Stimulated activated naive B cell treated with anti-CD40 and anti-IgM and Interleukin-4, amounts not matched to agents 10 μg/mL and 1 μg/mL and 100 μg/mL, for 72 hours (primary cell): ENCODE results near the gene PIK3CB.
"Not testable (repeated sequence)": the region's sequence is repeated elsewhere in the genome, so short reads cannot be mapped to it uniquely, and the experiment has no call there.

Experiments
- ATAC-seq, 2 donors: fragments of 150-1000 bp; cut with Tn5 transposase; replicated peaks; 2 replicates each; pipeline ENCODE4 v1.10.0; 2021; ENCODE audit warnings: moderate library complexity in 1 of 2
- DNase-seq: peaks from one replicate; pipeline ENCODE4 v3.0.0; 2021
- H3K27ac Mint-ChIP-seq: one replicate; pipeline ENCODE4 v1.8.0; 2022; ENCODE audit warnings: mild to moderate bottlenecking, mixed read lengths
- H3K27me3 Mint-ChIP-seq, 2 donors: one replicate each; pipeline ENCODE4 v1.8.0; 2022; ENCODE audit warnings: mixed read lengths in 2 of 2
- H3K36me3 Mint-ChIP-seq, 2 donors: one replicate each; pipeline ENCODE4 v1.8.0; 2022; ENCODE audit warnings: mixed read lengths in 2 of 2, mild to moderate bottlenecking in 1 of 2
- H3K4me1 Mint-ChIP-seq, 2 donors: one replicate each; pipeline ENCODE4 v1.8.0; 2022; ENCODE audit warnings: mixed read lengths in 2 of 2, mild to moderate bottlenecking in 1 of 2
- H3K4me3 Mint-ChIP-seq, 2 donors: one replicate each; pipeline ENCODE4 v1.8.0; 2022; ENCODE audit warnings: mild to moderate bottlenecking in 2 of 2, mixed read lengths in 2 of 2, moderate library complexity in 1 of 2
- H3K9me3 Mint-ChIP-seq, 2 donors: one replicate each; pipeline ENCODE4 v1.8.0; 2022; ENCODE audit warnings: mixed read lengths in 2 of 2, mild to moderate bottlenecking in 1 of 2

Gene PIK3CB

DNA sequence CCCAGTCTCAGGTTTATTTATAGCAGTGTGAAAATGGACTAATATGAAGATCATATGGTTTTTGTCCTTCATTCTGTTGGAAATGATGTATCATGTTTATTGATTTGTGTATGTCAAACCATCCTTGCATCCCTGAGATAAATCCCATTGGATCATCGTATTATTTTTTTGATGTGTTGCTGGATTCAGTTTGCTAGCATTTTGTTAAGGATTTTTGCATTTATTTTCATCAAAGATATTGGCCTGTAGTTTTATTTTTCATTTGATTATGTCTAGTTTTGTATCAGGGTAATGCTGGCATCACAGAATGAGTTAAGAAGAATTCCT is 191.8 kb downstream of the PIK3CB start:
- H3K27ac Mint-ChIP-seq = no peak overlapping the region
- peaks cover 26 to 33% of the 10 kb centered on the region in 2 donors for H3K36me3 Mint-ChIP-seq
- no peaks in the 10 kb centered on the region for H3K4me1 Mint-ChIP-seq
- no peaks in the 10 kb centered on the region for H3K27me3 Mint-ChIP-seq
- DNase-seq = no peak
- H3K4me3 Mint-ChIP-seq = no peak overlapping the region
- no peak for ATAC-seq
- peaks cover 32 to 35% of the 10 kb centered on the region in 2 donors for H3K9me3 Mint-ChIP-seq

DNA sequence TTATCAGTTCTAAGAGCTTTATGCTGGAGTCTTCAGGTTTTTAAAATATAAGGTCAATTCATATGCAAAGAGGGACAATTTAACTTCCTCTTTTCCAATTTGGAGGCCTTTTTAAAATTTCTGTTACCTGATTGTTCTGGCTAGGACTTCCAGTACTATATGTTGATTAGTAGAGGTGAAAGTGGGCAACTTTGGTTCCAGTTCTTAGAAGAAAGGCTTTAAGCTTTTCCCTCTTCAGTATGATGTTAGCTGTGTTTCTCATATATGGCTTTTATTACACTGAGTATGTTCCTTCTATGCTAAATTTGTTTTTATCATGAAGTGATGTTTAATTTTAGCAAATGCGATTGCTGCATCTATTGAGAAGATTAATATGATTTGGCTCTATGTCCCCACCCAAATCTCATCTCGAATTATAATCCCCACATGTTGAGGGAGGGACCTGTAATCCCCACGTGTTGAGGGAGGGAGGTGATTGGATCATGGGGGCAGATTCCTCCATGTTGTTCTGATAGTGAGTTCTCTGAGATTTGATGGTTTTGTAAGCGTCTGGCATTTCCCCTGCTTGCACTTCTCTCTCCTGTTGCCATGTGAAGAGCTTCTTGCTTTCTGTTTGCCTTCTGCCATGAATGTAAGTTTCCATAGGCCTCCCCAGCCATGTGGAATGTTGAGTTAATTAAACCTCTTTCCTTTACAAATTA is 192.4 kb downstream of the PIK3CB start:
- Mint-ChIP-seq H3K36me3 (peaks cover 22 to 30% of the 10 kb centered on the region in 2 donors), H3K9me3 (peaks cover 28 to 36% of the 10 kb centered on the region in 2 donors), H3K27ac (no peak overlapping the region), H3K4me3 (no peak overlapping the region), H3K4me1 (no peaks in the 10 kb centered on the region), H3K27me3 (no peaks in the 10 kb centered on the region)
- DNase-seq (no peak), ATAC-seq (no peak)

DNA sequence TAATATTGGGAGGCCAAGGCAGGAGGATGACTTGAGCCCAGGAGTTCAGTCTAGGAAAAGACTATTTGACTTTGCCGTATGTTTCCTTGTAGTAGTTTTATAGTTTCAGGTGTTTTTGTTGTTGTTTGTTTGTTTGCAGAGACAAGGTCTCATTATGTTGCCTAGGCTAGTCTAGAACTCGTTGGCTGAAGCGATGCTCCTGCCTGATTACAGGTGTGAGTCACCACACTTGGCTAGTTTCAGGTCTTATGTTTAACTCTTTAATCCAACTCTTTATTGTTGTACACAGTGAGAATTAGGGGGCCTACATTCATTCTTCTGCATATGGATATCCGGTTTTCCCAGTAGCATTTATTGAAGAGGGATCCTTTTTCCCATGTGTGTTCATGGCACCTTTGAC is 194.2 kb downstream of the PIK3CB start:
- no peaks in the 10 kb centered on the region for H3K27me3 Mint-ChIP-seq
- peaks cover 14 to 27% of the 10 kb centered on the region in 2 donors for H3K36me3 Mint-ChIP-seq
- H3K9me3 Mint-ChIP-seq = peaks cover 20 to 27% of the 10 kb centered on the region in 2 donors
- no peak overlapping the region for H3K27ac Mint-ChIP-seq
- no peaks in the 10 kb centered on the region for H3K4me1 Mint-ChIP-seq
- no peak for ATAC-seq
- H3K4me3 Mint-ChIP-seq = no peak overlapping the region
- DNase-seq = no peak

DNA sequence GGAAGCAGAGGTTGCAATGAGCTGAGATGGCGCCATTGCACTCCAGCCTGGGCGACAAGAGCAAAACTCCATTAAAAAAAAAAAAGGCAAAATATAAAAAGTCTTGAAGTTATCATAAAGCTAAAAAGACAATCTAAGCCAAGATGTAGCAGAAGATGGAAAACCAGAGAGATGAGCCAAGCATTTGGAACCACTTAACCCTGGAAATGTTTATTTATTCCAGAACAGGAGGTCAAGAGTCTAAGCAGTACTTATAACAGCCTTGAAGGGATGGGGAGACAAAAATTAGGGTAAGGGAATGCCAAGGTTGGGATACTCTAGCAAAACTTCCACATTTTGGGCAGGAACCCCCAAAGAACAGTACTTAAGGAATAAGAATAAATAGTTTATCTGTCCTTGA is 196.1 kb downstream of the PIK3CB start:
- Mint-ChIP-seq H3K36me3 (peaks cover 4 to 23% of the 10 kb centered on the region in 2 donors), H3K27me3 (no peaks in the 10 kb centered on the region), H3K9me3 (peaks cover 12 to 14% of the 10 kb centered on the region in 2 donors), H3K4me1 (no peaks in the 10 kb centered on the region), H3K4me3 (no peak overlapping the region), H3K27ac (no peak overlapping the region)
- no peak for DNase-seq
- ATAC-seq = no peak

DNA sequence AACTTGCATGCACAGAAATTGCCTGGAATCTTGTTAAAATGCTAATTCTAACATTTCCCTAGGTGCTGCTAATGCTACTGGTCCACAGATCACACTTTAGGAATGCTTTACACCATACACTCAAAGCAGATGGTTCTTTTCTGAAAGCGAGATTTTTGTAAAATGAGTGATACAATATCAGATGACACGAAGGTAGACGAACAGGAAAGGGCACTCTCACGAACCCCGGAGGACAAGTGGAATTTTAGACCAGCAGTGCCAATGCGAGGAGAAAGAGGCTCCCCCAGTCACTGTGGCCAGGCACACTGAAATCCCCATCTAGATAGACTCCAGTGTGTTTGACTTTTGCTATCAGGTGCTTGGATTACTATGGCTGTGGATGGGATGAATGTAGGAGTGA is 205.2 kb downstream of the PIK3CB start:
- no peak for ATAC-seq
- H3K4me3 Mint-ChIP-seq = no peak overlapping the region
- peaks cover 10 to 27% of the 10 kb centered on the region in 2 donors for H3K36me3 Mint-ChIP-seq
- H3K27me3 Mint-ChIP-seq = no peaks in the 10 kb centered on the region
- H3K27ac Mint-ChIP-seq = no peak overlapping the region
- peaks cover 0 to 2% of the 10 kb centered on the region in 2 donors for H3K4me1 Mint-ChIP-seq
- no peaks in the 10 kb centered on the region for H3K9me3 Mint-ChIP-seq
- no peak for DNase-seq

DNA sequence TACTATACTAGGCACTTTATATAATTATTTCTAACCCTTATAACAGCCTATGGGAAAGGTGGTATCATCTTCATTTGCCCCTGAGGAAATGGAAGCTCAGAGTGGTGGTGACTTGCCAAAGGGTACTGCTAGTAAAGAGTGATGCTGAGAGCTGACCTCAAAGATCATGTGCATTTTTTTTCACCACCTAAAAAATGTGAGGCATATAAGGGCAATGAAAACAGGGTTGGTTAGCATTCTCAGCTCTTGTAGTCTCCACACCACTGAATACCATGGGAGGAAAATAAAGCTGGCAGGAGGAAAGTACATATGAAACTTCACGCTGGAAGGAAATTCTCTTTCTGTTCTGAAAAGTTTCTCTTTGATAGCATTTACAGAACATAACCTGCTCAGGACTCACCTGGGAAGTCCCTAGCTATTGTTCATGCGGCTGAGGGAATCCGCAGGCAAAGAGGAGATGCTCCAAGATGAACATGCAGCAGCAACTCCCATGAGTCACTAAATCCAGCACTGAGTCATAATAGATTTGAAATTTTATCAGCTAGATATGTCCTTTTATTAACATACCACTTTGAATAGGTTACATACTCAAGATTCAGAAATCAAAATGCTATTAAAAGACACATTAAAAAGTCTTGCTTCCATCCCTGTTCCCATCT is 208.9 kb downstream of the PIK3CB start:
- Mint-ChIP-seq H3K4me3 (no peak overlapping the region), H3K4me1 (peaks cover 0 to 2% of the 10 kb centered on the region in 2 donors), H3K27ac (no peak overlapping the region), H3K9me3 (no peaks in the 10 kb centered on the region), H3K27me3 (no peaks in the 10 kb centered on the region), H3K36me3 (peaks cover 15 to 19% of the 10 kb centered on the region in 2 donors)
- ATAC-seq = no peak
- DNase-seq = no peak

DNA sequence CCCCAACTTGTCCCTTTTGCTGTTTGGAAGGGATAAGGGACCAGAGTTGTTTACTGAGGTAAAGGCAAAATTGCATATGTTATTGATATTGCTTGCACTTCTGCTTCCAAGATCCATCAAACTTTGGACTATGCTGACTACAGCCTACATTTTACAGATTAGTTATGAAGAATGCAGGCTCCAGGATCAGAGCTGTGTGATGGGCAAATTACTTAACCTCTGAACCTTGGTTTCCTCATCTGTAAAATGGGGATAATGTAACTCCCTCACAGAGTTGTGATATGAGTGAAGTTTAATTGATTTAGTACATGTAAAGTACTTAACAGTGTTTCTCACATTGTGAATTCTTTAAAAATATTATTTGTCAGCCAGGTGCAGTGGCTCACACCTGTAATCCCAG is 210.2 kb downstream of the PIK3CB start:
- Mint-ChIP-seq H3K4me1 (peaks cover 0 to 2% of the 10 kb centered on the region in 2 donors), H3K27me3 (no peaks in the 10 kb centered on the region), H3K27ac (no peak overlapping the region), H3K4me3 (no peak overlapping the region), H3K9me3 (no peaks in the 10 kb centered on the region), H3K36me3 (peaks cover 11 to 12% of the 10 kb centered on the region in 2 donors)
- no peak for ATAC-seq
- no peak for DNase-seq

DNA sequence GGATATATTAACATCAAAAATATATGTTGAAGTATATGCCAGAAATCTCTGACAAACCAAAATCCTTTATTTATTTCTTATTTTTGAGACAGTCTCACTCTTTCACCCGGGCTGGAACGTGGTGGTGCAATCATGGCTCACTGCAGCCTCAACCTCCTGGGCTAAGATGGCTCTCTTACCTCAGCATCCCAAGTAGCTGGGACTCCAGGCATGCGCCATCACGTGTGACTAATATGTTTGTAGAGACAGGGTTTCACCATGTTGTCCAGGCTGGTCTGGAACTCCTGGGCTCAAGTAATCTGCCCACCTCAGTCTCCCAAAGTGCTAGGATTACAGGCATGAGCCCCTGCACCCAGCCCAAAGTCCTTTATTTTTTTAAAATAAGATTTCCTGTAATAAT is 214.3 kb downstream of the PIK3CB start:
- Mint-ChIP-seq H3K9me3 (no peaks in the 10 kb centered on the region), H3K27me3 (no peaks in the 10 kb centered on the region), H3K4me3 (no peak overlapping the region), H3K4me1 (no peaks in the 10 kb centered on the region), H3K27ac (no peak overlapping the region), H3K36me3 (peaks cover 5 to 7% of the 10 kb centered on the region in 2 donors)
- DNase-seq = no peak
- ATAC-seq = no peak

DNA sequence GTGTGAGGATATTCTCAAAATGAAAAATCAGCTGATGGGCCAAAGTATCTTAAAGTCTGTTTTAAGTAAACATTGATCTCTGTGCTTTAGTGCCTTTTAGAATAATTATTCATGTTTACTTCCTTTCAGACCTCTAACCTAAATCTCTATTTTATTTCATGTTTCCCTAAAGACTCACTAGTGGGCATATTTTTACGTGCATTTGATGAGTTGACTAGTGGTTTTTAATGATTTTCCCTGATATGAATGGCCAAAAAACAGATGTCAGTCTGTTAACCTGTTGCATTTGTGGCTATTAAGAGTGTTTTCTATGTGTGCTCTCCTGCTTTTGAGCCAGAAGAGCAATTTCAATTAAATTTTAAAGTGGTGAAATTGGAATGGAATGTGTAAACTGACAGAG is 219.3 kb downstream of the PIK3CB start:
- H3K27me3 Mint-ChIP-seq = no peaks in the 10 kb centered on the region
- no peak overlapping the region for H3K4me3 Mint-ChIP-seq
- DNase-seq = no peak
- no peaks in the 10 kb centered on the region for H3K9me3 Mint-ChIP-seq
- H3K27ac Mint-ChIP-seq = no peak overlapping the region
- no peak for ATAC-seq
- H3K4me1 Mint-ChIP-seq = no peaks in the 10 kb centered on the region
- peaks cover 3 to 5% of the 10 kb centered on the region in 2 donors for H3K36me3 Mint-ChIP-seq

DNA sequence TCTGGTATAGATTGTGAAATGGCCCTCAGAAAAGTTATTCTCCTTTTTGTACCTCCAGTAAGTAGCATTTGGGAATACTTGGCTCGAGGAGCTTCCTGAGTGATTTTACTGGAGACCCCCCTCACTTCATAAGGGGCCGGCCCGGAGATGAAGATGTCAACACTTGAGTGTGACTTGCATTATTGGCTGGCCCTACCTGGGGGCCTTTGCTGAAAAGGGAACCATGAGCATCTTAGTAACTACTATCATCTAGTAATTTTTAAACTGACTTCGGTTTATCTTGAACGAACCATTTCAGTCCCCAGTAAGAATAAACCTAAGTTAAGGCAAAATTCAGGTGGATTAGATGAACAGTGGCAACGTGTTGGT is 224.8 kb downstream of the PIK3CB start:
- Mint-ChIP-seq H3K27me3 (no peaks in the 10 kb centered on the region), H3K27ac (peak overlapping the region; percentile 87), H3K4me1 (peaks cover 7 to 24% of the 10 kb centered on the region in 2 donors), H3K4me3 (peak overlapping the region; percentile 85 to 87), H3K36me3 (peaks cover 3 to 9% of the 10 kb centered on the region in 2 donors), H3K9me3 (no peaks in the 10 kb centered on the region)
- ATAC-seq = no peak
- DNase-seq = no peak

DNA sequence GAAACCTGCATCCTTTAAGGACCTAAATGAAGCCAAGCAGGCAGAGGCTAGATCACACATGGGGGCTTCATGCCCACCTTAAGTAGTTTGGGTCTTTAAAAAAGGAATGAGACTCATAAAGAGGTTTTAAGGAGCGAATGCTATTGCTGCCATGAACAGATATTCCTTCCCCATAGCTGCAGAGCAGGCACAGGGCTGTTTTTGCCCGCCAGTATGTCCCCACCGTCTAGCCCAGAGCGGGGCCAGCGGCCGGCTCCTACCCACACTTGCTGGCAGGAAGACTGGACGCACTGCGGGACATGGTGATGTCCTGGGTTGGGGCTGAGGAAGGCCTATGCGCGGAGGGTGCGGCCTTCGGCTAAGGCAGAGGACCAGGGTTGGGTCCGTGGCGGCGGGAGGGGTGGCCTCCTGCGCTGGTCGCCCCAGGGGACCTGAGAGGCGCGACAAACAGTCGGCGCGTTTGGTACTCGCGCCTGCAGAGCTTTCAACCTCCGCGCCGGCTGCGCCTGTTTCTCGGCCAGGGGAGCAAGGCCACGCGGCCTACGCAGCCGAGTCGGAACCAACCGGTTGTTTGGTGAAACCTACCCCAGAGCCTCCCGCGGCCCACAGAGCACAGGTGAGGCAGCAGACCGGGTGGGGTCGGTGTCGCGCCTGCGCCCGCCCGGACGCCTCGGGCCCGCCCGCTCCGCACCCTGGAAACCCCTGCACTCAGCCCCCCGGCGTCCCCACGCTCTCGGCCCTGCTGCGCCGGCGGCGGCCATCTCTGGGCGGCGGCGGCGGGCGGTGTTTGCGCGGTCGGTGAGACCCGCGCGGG is 226.2 kb downstream of the PIK3CB start, which contains the start of gene FAIM:
Gene FAIM (plus strand): TSS at position 450 of the 814 bp plus-strand sequence. CDS start 10,956 bp downstream, outside the sequence.
- peak within 1 kb of the TSS; percentile 85 to 87 for H3K4me3 Mint-ChIP-seq
- no peaks in the 10 kb centered on the region for H3K27me3 Mint-ChIP-seq

DNA sequence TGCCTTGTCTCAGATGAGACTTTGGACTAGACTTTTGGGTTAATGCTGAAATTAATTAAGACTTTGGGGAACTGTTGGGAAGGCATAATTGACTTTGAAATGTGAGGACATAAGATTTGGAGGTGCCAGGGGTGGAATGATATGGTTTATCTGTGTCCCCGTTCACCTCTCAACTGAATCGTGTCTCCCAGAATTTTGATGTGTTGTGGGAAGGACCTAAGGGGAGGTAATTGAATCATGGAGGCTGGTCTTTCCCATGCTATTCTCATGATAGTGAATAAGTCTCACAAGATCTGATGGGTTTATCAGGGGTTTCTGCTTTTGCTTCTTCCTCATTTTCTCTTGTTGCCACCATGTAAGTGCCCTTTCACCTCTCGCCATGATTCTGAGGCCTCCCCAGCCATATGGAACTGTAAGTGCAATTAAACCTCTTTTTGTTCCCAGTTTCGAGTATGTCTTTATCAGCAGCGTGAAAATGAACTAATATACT is 230.6 kb downstream of the PIK3CB start:
- not testable (repeated sequence) for ATAC-seq, DNase-seq, H3K9me3 Mint-ChIP-seq, H3K27me3 Mint-ChIP-seq, H3K27ac Mint-ChIP-seq, H3K4me3 Mint-ChIP-seq
- Mint-ChIP-seq H3K4me1 (peaks cover 4 to 14% of the 10 kb centered on the region in 2 donors), H3K36me3 (peaks cover 5 to 11% of the 10 kb centered on the region in 2 donors)

More for the DNA sequence above, 226.2 kb downstream of the PIK3CB start, which contains the start of gene FAIM:
- peak; percentile 70 for DNase-seq
- peak within 1 kb of the TSS; percentile 92 for H3K27ac Mint-ChIP-seq
- no peaks in the 10 kb centered on the region for H3K9me3 Mint-ChIP-seq
- peaks cover 1 to 4% of the 10 kb centered on the region in 2 donors for H3K36me3 Mint-ChIP-seq
- peaks cover 7 to 24% of the 10 kb centered on the region in 2 donors for H3K4me1 Mint-ChIP-seq
- peak; percentile 82 to 83 for ATAC-seq
